DMS153 treated with DMSO at 0.1 percent for 48 hours (cell line): ENCODE data around the gene NANP.
"Not testable (repeated sequence)": the region's sequence is repeated elsewhere in the genome, so short reads cannot be mapped to it uniquely, and the experiment has no call there.

Experiments
- DNase-seq: peaks from one replicate; lab custom pipeline; 2025; ENCODE audit not compliant: unreplicated experiment; lab: John Stamatoyannopoulos, UW

The NANP gene, protein sequence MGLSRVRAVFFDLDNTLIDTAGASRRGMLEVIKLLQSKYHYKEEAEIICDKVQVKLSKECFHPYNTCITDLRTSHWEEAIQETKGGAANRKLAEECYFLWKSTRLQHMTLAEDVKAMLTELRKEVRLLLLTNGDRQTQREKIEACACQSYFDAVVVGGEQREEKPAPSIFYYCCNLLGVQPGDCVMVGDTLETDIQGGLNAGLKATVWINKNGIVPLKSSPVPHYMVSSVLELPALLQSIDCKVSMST

DNA sequence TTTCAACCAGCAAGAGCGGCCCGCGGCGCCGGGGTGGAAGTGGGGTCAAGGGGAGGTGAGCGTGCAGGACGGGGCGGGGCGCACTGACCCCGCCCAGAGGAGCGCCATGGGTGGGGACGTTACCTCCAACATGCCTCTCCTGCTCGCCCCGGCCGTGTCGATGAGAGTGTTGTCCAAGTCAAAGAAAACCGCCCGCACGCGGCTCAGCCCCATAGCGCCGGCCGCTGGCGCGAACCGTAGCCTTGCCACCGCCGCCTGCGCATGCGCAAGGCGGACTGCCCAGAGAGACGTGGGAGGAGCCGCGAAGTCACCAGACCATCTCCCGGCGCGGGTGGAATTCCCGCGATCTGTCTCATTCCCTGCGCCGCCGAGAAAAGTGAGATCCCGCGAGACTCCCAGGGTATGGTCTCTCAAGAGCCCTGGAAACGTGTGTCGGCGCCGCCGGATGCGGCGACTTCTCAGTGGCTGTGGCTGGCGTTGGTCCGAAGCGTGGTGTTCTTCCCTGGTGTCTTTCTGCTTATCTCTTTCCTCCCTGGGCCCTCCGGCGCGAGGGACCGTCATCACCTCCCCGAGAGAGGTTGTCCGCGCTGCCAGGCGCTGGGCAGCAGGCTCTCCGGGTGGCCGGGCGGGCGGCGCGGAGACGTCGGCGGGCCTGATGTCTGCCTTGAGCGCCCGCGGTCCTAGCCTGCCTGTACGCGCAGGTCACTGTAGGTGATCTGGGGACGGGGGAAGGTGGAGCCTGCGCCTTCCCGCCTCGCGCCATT lies at the start of gene NANP:
Gene NANP (minus strand): TSS at position 279 of the 764 bp plus-strand sequence. CDS start 66 bp downstream, at position 213.
- DNase-seq, result peak; percentile 96

DNA sequence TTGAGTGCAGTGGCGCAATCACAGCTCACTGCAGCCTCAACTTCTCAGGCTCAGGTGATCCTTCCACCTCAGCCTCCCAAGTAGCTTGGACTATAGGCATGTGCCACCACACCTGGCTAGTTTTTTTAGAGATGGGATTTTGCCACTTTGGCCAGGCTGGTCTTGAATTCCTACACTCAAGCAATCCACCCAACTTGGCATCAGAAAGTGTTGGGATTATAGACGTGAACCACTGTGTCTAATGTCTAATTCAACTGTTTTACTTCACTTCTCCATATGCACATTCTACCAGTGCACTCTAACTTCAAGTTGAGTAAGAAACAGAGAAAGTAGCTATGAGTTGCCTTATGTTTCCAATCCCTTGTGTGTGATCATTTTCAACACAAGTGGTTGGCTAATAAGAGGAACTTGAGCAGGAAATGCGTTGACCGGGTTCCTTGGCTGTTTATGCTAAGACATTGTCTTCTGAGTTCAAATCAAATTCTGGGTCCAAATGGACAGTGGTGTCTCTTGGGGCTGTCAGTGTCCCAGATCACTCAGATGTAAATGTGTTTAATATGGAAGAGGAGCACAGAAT lies 48.9 kb upstream of the NANP start:
- no peak for DNase-seq

DNA sequence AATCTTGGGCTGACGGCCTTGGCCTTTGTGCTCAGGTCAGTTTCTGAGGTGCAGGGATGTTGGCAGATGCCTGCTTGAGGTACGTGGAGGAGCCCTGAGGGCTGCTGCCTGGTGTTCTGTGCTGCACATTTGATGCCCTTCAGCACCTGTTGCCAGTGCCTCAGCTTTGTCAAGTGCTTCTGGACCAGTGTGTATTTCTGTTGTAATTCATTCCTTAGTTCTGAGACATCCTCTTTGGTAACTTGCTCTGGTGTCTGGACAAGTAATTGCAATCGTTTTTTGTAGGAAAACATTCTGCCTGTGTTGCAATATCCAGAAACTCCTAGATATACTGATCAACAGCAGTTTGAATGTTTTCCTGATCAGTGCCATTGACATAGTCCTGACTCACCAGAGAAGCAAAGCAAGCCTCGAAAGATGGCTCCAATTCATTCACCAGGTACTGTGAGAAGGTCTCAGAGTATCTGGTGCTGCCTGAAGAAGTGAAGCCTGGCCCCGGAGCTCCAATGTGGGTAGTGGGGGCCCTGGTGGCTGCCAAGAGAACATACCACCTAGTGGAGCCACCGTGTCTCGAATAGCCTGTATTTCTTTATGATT lies 46.1 kb upstream of the NANP start:
- no peak for DNase-seq

DNA sequence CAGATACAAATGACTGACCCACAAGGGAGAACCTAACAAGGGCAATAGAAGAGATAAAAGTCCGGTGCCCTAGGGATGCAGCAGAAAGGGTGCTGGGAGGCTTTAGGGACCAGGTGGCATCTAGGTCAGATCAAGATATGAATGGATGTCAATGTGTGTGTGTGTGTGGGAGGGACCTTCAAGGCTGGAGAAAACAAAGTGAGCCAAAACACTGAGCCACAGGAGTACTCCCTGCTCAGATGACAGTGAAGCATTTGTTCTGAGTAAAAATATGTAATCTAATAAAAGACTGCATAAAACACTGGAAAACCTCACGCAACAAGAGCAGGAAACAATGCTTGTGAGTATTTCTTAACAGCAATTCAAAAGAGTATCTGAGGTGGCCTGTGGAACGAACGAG lies 44.6 kb upstream of the NANP start:
- DNase-seq, result no peak

DNA sequence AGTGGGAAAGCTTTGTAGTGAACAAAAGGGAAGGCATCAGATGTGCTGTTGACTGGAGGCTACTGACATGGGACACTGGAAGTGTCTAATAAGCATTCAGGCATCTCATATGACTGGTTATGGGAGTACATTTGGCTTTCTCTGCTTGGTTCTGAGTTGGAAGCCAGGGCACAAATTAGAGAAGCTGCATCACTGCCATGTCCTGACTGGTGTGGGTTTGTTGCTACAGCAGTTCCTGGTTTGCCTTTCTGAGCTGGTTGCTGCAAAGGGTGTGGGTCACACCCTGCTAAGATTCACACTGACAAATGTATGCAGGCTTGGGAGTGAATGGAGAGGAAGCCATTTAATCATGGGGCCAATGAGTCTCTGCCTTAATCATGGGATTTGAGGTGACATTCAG lies 36.2 kb upstream of the NANP start:
- no peak for DNase-seq

DNA sequence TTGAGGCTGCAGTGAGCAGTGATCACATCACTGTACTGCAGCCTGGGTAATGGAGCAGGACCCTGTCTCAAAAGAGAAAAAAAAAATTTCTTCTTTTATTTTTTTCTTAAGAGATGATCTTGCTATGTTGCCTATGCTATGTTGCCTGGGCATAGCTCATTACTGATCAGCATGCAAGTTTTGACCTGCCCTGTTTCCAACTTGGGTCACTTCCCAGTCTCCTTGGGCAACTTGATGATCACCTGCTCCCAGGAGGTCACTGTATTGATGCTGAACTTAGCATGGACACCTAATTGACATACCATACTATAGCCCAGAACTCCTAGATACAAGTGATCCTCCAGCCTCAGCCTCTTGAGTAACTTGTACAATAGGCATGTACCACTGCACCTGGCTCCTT lies 30.7 kb upstream of the NANP start:
- no peak for DNase-seq

DNA sequence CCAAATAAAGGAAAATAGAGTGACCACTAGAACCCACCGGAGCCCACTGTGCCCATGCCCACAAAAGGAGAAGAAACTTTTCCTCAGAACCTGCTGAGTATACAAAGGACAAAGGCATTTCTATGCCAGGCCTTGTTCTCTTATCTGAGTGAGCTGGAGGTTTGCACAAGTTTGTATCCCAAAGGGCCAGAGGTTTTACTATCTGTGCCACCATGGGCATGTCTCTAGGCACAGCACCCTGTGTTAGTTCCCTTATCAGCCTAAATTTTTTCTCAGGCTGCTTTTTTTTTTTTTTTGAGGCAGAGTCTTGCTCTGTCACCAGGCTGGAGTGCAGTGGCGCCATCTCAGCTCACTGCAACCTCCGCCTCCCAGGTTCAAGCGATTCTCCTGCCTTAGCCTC lies 29.1 kb upstream of the NANP start:
- not testable (repeated sequence) for DNase-seq

DNA sequence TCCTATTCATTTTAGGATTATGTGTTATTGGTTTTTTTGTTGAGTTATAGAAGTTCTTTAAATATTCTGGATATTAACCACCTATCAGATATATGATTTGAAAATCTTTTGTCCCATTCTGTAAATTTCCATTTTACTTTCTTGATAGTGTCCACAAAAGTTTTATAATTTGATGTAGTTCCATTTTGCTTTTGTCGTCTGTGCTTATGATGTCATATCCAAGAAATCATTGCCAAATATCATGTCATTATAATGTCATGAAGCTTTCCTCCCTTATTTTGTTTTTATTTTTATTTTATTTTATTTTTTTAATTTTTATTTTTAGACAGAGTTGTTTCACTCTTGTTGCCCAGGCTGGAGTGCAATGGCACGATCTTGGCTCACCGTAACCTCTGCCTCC lies 21.0 kb upstream of the NANP start:
- no peak for DNase-seq

DNA sequence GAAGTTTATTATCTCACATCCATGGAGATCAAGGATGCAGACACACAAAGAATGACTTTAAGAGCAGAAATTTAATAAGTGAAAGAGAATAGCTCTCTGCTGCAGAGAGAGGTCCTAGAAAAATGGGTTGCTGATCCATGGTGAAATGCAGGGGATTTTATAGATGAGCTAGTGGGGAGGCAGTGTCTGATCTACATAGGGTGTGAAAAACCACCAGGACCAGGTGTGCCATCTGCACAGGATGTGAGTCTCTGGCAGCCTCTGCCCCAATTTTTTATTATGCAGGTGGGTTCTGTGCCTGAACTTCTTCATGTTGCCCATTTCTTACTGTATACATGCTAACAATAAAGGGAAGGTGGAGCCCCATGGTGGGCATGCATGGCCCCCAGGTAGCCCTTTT lies 19.9 kb upstream of the NANP start:
- DNase-seq, result no peak

DNA sequence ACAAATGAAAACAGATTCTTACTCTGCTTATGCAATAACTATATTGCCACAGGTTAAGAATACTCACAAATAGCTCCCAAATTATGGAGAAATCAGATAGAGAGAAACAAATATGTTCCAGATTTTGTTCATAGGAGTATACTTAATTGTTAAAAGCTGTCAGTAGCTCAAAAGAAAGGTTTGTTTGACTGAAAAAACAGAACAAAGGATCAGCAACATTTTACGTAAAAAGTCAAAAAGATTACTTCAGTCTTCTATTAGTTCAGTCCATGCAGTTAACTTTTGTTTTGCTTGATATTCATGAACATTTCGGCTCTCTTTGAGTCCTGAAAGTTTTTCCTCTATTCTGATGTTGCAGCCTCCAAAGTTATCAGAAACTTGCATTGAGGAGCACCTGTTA lies 13.4 kb upstream of the NANP start:
- DNase-seq, result no peak

DNA sequence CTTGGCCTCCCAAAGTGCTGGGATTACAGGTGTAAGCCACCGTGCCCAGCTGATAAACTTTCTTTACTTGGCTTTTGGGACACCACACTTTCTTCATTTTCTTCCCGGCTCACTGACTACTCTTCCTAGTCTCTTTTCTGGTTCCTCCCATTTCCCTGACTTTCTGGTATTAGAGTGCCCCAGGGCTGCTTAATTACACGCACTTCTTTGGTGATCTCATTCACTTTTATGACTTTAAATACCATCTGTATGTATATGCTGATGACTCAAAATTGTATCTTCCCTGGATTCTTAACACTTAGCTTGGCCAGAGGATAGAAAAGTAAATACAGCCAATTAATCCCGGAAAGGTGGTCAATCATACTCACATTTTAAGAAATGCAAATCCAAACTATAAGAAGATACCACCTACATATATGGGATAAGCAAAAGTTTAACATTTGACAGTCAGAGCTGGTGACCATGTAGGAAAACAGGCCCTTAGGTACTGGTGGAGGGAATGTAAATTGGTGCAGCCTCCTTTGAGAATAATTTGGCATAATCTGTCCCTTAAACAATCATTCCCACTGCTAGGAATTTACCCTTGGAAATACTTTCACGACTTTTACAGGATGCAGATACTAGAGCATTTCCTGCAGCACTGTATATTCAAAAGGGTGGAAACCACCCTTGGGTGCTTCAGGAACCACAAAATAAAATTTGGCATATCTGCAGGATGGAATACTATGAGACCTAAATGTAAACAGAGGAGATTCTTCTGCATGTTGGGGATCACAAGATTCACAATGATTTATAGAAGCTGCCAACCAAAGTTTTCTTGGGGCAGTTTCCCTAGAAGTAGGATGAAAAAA lies 9.4 kb upstream of the NANP start:
- no peak for DNase-seq

DNA sequence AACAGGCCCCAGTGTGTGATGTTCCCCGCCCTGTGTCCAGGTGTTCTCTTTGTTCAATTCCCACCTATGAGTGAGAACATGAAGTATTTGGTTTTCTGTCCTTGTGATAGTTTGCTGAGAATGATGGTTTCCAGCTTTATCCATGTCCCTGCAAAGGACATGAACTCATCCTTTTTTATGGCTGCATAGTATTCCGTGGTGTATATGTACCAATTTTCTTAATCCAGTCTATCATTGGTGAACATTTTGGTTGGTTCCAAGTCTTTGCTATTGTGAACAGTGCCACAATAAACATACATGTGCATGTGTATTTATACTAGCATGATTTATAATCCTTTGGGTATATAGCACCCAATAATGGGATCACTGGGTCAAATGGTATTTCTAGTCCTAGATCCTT lies 6.8 kb upstream of the NANP start:
- DNase-seq, result not testable (repeated sequence)

DNA sequence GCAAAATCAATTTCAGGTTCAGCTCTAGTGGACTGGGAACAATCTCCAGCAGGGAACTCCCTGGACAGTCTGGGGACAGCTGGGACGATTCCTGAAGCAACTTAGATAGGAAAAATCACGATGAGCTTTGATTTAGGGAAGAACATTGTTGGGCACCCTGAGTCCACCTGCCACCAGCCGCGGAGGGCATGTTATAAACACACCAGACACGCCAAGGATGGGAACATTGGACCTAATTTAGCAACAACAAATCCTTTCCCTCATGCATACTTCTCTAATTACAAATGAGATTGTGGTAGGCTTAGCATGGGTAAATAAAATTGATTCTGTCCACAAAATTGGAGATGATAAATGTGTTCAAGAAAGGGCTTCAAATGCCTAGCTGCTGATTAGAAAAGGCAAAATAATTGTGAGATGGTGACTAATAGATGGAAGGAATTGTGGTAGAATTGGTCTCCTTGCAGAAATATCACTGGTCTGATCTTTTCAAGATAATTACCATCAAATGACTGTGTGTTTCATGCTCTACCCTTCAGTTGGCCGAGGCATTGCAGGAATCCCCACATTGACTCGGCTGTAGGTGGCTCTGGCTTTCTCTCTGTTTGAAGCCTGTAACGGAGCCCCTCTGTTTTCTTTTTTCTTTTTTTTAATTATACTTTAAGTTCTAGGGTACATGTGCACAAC lies 6.1 kb upstream of the NANP start:
- DNase-seq, result no peak

DNA sequence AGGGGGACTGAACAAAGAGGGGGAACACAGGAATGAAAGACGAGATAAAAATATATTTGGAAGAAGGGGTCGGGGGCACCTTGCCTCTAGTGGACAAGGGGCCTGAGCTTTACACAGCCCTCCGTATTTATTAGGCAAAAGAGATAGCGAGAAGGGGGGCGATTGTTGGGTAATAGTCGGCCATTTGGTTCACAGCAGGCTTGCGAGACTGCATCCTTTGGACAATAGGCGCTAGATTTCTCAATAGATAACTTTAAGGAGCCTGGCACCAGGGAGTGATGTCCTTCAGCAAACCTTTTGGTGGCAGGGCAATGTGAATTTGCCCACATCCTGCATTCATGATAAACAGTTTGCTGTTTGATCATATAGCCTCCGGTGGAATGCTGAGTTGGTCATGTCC lies 3.0 kb upstream of the NANP start:
- DNase-seq, result no peak

DNA sequence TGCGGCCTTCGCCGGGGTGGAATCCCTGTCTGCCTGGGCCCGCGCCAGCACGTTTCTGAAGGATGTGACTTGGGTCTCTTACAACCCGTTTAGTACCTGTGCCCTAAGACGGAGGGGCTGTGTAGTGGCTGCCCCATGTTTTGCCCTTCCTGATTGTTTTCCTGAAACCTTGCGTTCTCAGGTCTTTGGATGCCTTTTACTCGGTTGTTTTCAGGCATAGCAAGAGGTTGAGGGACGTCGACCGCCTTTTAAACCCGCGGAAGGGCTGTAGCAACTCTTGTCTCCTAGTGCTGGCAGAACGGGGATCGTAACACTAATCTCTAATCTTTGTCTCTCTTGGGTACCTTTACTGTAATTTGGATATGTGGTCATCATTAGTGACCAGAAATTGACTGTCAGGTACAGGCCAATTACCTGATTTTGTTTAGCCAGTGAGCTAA lies 706 bp upstream of the NANP start:
- DNase-seq, result no peak

DNA sequence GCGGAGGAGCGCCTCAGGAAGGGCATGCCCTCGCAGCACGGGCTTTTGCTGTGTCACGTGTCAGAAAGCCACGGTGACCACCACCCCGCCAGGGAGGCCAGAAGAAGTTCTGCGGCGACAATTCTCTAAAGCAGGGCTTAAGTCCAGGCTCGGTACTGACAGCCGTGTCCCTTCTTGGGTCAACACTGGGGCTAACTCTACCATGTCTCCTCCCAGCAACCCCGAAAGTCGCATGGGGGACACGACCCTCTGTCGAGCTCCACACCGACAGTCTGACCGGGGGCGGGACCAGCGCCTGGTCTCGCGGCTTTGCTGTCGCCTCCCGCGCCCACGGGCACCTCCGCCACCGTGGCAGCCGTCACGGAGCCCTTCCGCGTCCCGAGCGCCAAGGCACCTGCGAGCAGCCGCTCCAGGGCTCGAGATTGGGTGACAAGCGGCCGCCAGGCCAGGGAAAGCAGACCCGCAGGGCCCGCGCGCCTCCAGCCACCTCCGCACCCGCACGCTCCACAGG lies 534 bp downstream of the NANP start:
- no peak for DNase-seq

DNA sequence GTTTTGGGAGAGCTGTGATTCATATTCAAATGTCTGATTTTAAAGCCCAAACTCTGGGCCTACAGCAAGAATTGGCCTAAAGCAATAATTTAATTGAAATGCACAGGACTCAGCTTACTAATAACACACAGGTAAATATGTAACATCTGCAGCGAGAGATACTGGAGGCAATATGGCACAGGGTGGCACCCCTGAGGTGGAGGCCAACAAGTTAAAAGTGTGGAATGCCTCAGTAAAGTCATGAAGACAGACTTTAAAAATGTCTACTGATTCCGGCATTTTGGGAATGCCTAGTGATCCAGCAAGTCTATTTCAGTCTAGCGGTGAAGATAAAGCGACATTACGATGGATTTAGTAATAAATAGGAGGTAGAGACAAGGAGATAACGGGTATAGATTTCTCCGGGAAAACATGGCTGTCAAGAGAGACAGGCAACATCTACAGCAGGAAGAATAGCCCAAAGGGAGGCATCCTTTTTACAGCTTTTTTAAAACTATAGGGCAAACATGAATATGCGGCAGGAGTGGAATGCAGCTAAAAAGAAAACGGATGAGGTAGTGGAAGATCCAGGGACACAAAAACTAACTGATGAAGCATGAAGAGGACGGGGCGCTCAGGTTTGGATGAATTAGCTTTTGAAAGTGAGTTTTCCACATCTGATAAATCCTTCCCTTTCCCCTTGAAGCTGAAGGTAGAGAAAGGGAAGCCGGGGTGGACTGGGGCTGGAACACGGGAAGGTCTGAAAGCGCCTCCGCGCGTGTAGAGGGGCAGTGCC lies 1.2 kb downstream of the NANP start:
- DNase-seq, result no peak

DNA sequence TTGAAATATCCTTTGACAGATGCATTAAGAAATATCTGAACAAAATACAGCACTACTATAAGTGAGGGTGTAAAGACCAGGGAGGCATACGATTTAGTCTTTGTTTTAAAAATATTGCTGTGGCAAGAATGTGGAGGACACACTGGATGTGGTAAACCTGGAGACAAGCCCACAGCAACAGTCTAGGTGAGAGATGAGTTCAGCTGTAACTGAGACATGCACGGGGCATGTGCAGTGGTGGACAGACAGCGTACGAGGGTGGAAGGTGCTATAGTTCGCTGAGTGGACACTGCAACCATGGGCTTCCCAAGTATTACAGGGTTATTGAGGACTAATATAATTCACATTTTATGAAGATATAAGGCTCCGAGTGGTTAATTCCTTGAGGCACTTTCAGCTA lies 1.8 kb downstream of the NANP start:
- no peak for DNase-seq

DNA sequence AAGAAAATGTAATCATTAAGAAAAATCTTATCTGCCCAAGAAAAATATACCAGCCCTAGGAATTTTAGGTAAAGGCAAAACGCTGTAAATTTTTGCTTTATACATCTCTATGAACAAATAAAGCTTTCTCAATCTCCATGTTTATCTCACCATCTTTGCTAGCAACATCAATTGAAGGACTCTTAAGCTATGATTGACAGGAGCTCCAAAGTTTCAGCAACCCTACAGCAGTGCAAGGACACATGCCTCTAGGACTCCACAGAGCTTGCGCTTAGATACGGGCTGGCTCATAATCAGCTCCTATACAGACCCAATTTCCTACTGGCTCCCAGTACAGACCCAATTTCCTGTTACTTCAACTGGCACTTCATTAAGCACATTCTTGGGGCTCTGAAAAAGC lies 4.3 kb downstream of the NANP start:
- no peak for DNase-seq

DNA sequence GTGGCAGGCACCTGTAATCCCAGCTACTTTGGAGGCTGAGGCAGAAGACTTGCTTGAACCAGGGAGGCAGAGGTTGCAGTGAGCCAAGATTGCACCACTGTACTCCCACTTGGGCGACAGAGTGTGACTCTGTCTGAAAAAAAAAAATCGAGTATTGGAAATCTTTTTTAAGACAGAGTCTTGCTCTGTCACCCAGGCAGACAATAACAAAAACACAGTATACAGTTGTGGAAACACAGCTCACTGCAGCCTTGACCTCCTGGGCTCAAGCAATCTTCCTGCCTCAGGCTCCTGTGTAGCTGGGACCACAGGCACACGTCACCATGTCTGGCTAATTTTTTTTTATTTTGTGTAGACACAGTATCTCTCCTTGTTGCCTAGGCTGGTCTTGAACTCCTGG lies 15.0 kb downstream of the NANP start:
- no peak for DNase-seq
